WTC11 (cell line): Measurements from ENCODE around the gene SYNDIG1.

Experiments used
- ATF1 ChIP-seq: sonication (generic); formaldehyde crosslinking; IDR thresholded peaks from 2 replicates; pipeline ENCODE4 v1.8.1; 2023; ENCODE audit warnings: mild to moderate bottlenecking, moderate library complexity, missing genetic modification reagents
- CTCF ChIP-seq: fragments of 200-600 bp; IDR thresholded peaks from 2 replicates; pipeline ENCODE4 v1.8.0; 2022; ENCODE audit warnings: antibody characterized with exemption
- GABPB1 ChIP-seq: sonication (generic); formaldehyde crosslinking; IDR thresholded peaks from 2 replicates; pipeline ENCODE4 v1.8.1; 2023; ENCODE audit warnings: mild to moderate bottlenecking, missing genetic modification reagents
- IRF1 ChIP-seq: sonication (generic); formaldehyde crosslinking; IDR thresholded peaks from 2 replicates; pipeline ENCODE4 v1.8.0; 2023; ENCODE audit warnings: missing genetic modification reagents
- NFE2L1 ChIP-seq: sonication (generic); formaldehyde crosslinking; IDR thresholded peaks from 2 replicates; pipeline ENCODE4 v1.8.1; 2023; ENCODE audit warnings: missing genetic modification reagents

DNA sequence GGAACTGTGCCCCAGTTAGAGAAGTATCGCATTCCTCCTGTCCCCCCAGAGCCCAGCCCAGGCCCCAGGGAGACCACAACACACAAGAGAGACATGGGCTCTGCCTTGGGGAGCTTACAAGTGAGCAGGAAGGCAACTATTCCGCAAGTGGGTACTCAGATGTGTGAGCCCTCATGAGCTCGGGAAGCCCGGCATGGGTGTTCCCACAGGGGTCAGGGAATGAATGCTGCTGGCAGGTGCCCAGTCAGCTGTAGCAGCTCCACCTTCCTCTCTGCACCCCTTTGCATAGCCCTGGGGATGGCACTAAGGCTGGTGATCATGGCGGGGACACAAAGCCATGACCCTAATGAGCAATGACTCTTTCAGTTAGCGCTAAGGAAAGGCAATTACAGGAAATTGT is 194.1 kb downstream of the SYNDIG1 start:
- TF ChIP-seq NFE2L1 (CRISPR knock-in tag) (no peak), CTCF (no peak), GABPB1 (CRISPR knock-in tag) (no peak), IRF1 (CRISPR knock-in tag) (no peak), ATF1 (CRISPR knock-in tag) (no peak)
